Osteocyte (in vitro differentiated cells): ENCODE results near the gene MTFMT. TPM values are rescaled to one million over a fixed set of nuclear protein-coding genes. Genes with fewer than 3 reads are reported as not detected.
A peak's percentile ranks its signal among the peaks of the same experiment; 100 is the strongest.

ENCODE experiments used
- DNase-seq: peaks from one replicate; pipeline ENCODE4 v3.0.0; 2021; ENCODE audit warnings: mixed read lengths; ENCODE audit not compliant: unreplicated experiment; ENCODE audit errors: extremely low spot score
- H3K27ac Mint-ChIP-seq: one replicate; pipeline ENCODE4 v1.8.0; 2021; ENCODE audit warnings: mild to moderate bottlenecking, mixed read lengths; ENCODE audit not compliant: unreplicated experiment
- H3K27me3 Mint-ChIP-seq: one replicate; pipeline ENCODE4 v1.8.0; 2021; ENCODE audit warnings: mixed read lengths; ENCODE audit not compliant: unreplicated experiment
- H3K36me3 Mint-ChIP-seq: one replicate; pipeline ENCODE4 v1.8.0; 2021; ENCODE audit warnings: mixed read lengths; ENCODE audit not compliant: unreplicated experiment
- H3K4me1 Mint-ChIP-seq: one replicate; pipeline ENCODE4 v1.8.0; 2021; ENCODE audit warnings: mixed read lengths; ENCODE audit not compliant: unreplicated experiment
- H3K4me3 Mint-ChIP-seq: one replicate; pipeline ENCODE4 v1.8.0; 2021; ENCODE audit warnings: mild to moderate bottlenecking, moderate library complexity, mixed read lengths; ENCODE audit not compliant: unreplicated experiment
- H3K9me3 Mint-ChIP-seq: one replicate; pipeline ENCODE4 v1.8.0; 2021; ENCODE audit warnings: mixed read lengths; ENCODE audit not compliant: unreplicated experiment
- CTCF ChIP-seq: fragments of 200-600 bp; sonication (generic); IDR thresholded peaks from 2 replicates; pipeline ENCODE4 v1.5.0; 2021; ENCODE audit warnings: antibody characterized with exemption, mild to moderate bottlenecking, moderate library complexity
- total RNA-seq: library from RNA; stranded (reverse); gene quantifications from 2 replicates; pipeline ENCODE4 v1.2.1, GENCODE V29; 2021

The MTFMT gene
- total RNA-seq, 1 donor from 2014 or later: 16.3 TPM

- no peak for TF ChIP-seq CTCF
- peaks cover 39% of the 10 kb centered on the region for H3K4me1 Mint-ChIP-seq
- H3K27me3 Mint-ChIP-seq: peaks cover 2% of the 10 kb centered on the region
- no peak overlapping the region for H3K4me3 Mint-ChIP-seq
- H3K36me3 Mint-ChIP-seq: no peaks in the 10 kb centered on the region
- H3K27ac Mint-ChIP-seq: no peak overlapping the region
- no peak for DNase-seq
- no peaks in the 10 kb centered on the region for H3K9me3 Mint-ChIP-seq
Observed at GRCh38 chr15:65072617-65073016, 43.2 kb upstream of the MTFMT start.

- Mint-ChIP-seq H3K27ac (no peak overlapping the region), H3K27me3 (peaks cover 6% of the 10 kb centered on the region), H3K4me3 (no peak overlapping the region), H3K9me3 (no peaks in the 10 kb centered on the region), H3K36me3 (no peaks in the 10 kb centered on the region), H3K4me1 (peaks cover 43% of the 10 kb centered on the region)
- TF ChIP-seq CTCF: no peak
- no peak for DNase-seq
Observed at GRCh38 chr15:65072027-65072426, 42.6 kb upstream of the MTFMT start.

GRCh38 chr15:65071381-65071811, 42.0 kb upstream of the MTFMT start:
- Mint-ChIP-seq H3K27me3 (peaks cover 4% of the 10 kb centered on the region), H3K27ac (peak overlapping the region; percentile 23), H3K4me1 (peaks cover 49% of the 10 kb centered on the region), H3K4me3 (no peak overlapping the region), H3K36me3 (no peaks in the 10 kb centered on the region), H3K9me3 (no peaks in the 10 kb centered on the region)
- TF ChIP-seq CTCF: no peak
- no peak for DNase-seq

GRCh38 chr15:65069779-65070546, 40.5 kb upstream of the MTFMT start:
- Mint-ChIP-seq H3K9me3 (no peaks in the 10 kb centered on the region), H3K4me1 (peaks cover 56% of the 10 kb centered on the region), H3K4me3 (no peak overlapping the region), H3K27ac (no peak overlapping the region), H3K36me3 (no peaks in the 10 kb centered on the region), H3K27me3 (peaks cover 4% of the 10 kb centered on the region)
- TF ChIP-seq CTCF: no peak
- DNase-seq: no peak

GRCh38 chr15:65069179-65069578, 39.7 kb upstream of the MTFMT start:
- peaks cover 56% of the 10 kb centered on the region for H3K4me1 Mint-ChIP-seq
- peaks cover 4% of the 10 kb centered on the region for H3K27me3 Mint-ChIP-seq

More at GRCh38 chr15:65069179-65069578, 39.7 kb upstream of the MTFMT start:
- Mint-ChIP-seq H3K36me3 (no peaks in the 10 kb centered on the region), H3K4me3 (no peak overlapping the region), H3K27ac (no peak overlapping the region), H3K9me3 (no peaks in the 10 kb centered on the region)
- no peak for DNase-seq
- no peak for TF ChIP-seq CTCF
